ENCODE results near the gene KDM7A.

The KDM7A gene

DNA sequence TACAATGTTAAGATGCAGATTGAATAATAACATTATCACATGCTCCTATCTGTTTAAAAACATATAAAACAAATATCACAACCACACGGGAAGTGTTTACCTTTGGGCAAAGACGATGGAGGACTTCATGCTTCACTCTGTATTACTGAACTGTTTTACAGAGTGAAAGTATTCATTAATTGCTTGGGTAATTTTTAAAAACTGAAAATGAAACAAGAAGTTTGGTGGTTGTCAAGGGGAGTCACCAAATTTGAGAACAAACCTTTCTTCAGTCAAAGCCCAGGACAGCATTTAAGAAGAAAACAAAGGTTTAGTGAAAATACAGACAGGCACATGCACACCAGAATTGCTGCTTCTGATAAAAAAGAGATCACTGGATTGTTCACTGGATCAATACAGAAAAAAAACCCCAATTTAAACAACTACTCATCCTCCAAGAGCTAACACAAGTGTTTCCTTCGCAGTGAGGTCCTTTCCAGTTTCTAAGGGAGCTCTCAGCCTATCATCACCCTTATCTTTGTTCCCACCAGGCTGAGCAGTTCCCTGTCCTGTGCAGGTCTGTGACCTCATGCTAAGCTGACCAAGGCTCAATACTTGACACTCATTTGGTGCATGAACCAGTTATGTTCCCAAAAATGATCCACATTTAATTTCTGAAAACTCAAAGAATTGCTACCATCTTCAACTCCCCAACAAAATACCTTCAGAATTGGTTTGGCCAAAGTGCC, 122.8 kb downstream of the KDM7A start:
- TF ChIP-seq CTCF (IDR thresholded peaks at IDR 0.05; ENCODE audit: low read depth, low read length) = no peak
- DNase-seq (ENCODE audit: low read depth) = no peak
- no peak overlapping the region for H3K4me3 ChIP-seq (ENCODE audit: low read depth, low read length)

DNA sequence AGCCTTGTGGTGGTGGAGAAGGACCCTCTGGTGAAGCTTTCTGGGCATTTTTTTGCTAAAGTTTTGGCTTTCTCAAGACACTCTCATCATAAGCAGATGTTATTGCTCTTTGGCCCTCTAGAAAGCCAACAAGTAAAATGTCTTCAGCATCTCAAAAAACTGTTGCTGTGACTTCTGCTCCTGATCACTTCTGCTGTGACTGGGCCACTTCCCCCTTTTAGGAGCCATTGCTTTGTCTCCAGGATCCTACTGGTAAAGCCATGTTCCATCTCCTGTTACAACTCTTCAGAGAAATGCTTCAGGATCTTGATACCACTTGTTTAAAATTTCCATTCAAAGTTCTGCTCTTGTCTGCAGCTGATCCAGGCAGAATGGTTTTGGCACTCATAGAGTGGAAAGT, 125.0 kb downstream of the KDM7A start:
- DNase-seq (ENCODE audit: low read depth) = peak; percentile 36
- TF ChIP-seq MYC (IDR thresholded peaks at IDR 0.05; ENCODE audit: low read depth, low read length) (no peak), POLR2A (IDR thresholded peaks at IDR 0.05; ENCODE audit: extremely low read depth, insufficient read length) (no peak), CTCF (IDR thresholded peaks at IDR 0.05; ENCODE audit: low read depth, low read length) (no peak)
- TF ChIP-seq, protein P1, sequence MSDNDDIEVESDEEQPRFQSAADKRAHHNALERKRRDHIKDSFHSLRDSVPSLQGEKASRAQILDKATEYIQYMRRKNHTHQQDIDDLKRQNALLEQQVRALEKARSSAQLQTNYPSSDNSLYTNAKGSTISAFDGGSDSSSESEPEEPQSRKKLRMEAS (IDR thresholded peaks at IDR 0.05; ENCODE audit: low read depth, low read length) = no peak
- H3K4me3 ChIP-seq (ENCODE audit: low read depth, low read length) = no peak overlapping the region

DNA sequence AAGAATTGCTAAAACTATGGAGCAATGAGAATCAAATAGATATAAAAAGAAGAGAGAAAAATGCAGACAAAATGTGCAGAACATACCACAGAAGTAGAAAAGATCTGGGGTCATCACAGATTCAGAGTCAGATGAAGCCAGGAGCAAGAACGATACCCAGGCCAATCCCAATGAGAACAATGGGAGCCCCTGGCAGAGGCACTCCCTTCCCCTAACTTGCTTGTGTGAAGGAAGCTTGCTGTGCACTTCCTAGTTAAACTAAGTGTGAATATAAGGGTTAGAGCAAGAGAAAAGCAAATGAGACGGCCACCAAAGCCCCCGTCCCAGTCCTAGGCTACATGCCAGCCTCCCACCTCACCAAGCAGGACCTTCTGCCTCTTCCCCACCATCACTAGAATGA, 126.7 kb downstream of the KDM7A start:
- TF ChIP-seq MYC (IDR thresholded peaks at IDR 0.05; ENCODE audit: low read depth, low read length) = no peak
- TF ChIP-seq, protein P1 (IDR thresholded peaks at IDR 0.05; ENCODE audit: low read depth, low read length) = no peak
- TF ChIP-seq POLR2A (IDR thresholded peaks at IDR 0.05; ENCODE audit: extremely low read depth, insufficient read length) = no peak
- TF ChIP-seq CTCF (IDR thresholded peaks at IDR 0.05; ENCODE audit: low read depth, low read length) = no peak
- H3K4me3 ChIP-seq (ENCODE audit: low read depth, low read length) = no peak overlapping the region
- no peak for DNase-seq (ENCODE audit: low read depth)

DNA sequence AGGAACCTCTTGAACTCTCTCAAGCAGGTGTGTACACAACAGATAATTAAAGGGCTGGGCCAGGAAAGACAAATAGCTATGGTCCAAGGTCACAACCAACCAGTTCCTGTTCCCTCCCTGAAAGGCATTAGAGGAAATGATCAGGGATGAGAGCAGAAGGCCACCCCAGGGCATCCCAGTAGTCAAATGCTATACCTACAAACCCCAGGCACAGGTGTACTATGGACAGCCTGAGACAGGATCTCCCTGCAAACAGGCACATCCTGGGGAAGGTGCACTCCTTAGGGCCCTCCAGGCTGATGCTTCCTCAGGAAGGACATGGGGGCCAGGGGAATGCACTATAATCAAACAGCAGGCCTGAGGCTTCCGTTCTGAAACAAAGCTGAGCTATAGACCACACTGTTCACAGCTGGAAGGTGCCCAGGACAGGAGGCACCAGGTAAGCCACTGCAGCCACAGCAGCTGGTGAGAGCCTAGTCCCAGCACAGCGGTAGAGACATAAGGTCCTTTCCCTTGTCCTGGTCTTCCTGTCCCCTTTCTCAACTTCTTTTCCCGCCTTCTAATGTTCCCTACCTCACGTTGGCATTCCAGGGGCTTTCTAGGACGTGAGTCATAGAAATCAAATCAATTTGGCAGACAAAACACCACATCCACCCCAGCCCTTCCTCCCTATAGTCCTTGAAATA, 127.3 kb downstream of the KDM7A start:
- no peak overlapping the region for H3K4me3 ChIP-seq (ENCODE audit: low read depth, low read length)
- DNase-seq (ENCODE audit: low read depth) = no peak
- TF ChIP-seq MYC (IDR thresholded peaks at IDR 0.05; ENCODE audit: low read depth, low read length) (no peak), POLR2A (IDR thresholded peaks at IDR 0.05; ENCODE audit: extremely low read depth, insufficient read length) (no peak), CTCF (IDR thresholded peaks at IDR 0.05; ENCODE audit: low read depth, low read length) (no peak)
- TF ChIP-seq, protein P1 (IDR thresholded peaks at IDR 0.05; ENCODE audit: low read depth, low read length) = no peak

DNA sequence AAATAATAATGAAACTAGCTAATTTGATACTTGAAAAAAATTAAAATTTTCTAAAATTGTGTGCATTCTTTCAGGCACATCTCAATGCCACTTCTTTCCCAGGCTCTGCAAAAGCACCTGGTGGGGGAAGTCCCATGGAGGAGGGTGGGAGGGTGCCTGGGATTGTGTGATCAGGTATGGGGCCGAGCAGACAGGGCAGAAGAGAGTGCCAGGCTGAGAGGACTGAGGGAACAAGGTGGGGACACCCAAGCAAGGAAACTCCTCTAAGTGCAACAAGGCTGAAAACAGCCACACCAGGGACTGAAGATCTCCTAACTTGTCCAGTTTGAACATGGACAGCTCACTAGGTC, 127.8 kb downstream of the KDM7A start:
- no peak for DNase-seq (ENCODE audit: low read depth)
- TF ChIP-seq MYC (IDR thresholded peaks at IDR 0.05; ENCODE audit: low read depth, low read length) (no peak), CTCF (IDR thresholded peaks at IDR 0.05; ENCODE audit: low read depth, low read length) (no peak), POLR2A (IDR thresholded peaks at IDR 0.05; ENCODE audit: extremely low read depth, insufficient read length) (no peak)
- TF ChIP-seq, protein P1 (IDR thresholded peaks at IDR 0.05; ENCODE audit: low read depth, low read length) = no peak
- no peak overlapping the region for H3K4me3 ChIP-seq (ENCODE audit: low read depth, low read length)

All from NB4 (cell line).